Measurements from ENCODE around the gene BEAN1.

DNA sequence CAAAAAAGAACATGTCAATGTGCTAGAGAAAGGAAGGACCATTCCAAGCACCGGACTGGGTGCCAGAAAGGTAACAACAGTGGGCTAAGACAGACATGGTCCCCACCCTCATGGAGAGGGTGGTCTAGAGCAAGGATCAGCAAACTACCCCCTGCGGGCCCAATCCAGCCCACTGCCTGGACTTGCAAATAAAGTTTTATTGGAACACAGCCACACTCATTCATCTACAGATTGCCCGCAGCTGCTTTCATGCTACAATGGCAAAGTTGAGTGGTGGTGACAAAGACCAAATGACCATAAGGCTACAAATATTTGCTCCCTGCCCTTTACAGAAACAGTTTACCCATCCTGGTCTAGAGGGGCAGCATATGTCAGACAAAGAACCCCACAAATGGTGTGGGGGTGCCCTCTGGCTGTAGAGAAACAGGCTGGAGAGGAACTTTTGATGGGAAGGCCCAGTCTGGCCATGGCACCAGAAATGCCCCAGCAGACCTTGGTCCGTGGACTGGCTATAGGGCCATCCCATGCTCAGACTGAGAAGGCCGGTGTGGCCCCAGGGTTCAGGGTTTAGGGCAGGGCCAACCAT is 45.4 kb upstream of the BEAN1 start:
- no peak for TF ChIP-seq POLR2A (IDR thresholded peaks at IDR 0.05)
- TF ChIP-seq CTCF (IDR thresholded peaks at IDR 0.05), result no peak
- no peak for TF ChIP-seq POLR2AphosphoS5 (IDR thresholded peaks at IDR 0.05)
- TF ChIP-seq EP300 (IDR thresholded peaks at IDR 0.05), result no peak
